ENCODE measurements around the gene PAXX. TPM values are rescaled to one million over a fixed set of nuclear protein-coding genes. Genes with fewer than 3 reads are reported as not detected.
"Not testable (repeated sequence)": the region's sequence is repeated elsewhere in the genome, so short reads cannot be mapped to it uniquely, and the experiment has no call there.

Gene PAXX
- total RNA-seq, 1 donor, result 23.6 TPM

DNA sequence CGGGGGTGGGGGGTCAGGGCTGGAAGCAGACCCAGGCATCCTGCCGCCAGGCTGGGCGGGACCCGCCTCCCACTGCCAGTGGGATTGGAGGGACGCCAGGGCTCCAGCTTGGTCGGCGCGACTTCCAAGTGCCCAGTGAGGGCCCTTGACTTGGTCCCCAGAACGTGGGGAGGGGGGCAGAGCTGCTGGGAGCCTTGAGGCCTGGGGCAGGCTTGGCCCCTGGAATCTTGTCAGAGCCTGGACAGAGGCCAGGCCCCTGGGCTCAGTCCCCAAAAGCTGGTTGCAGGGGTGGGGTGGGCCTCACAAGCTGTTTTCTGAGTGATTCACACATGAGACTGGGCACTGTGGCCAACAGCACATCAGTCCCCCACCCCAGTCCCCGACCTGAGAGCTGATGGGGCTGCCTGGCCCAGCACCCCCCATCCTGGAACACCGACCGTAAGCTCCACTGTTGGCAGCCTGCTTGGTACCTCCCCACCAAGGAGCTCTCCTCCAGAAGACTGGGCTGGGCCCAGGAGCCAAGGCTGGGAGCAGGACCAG lies 3.6 kb downstream of the PAXX start:
- H3K4me3 ChIP-seq (ENCODE audit: low read length), result peak overlapping the region; percentile 2
- peaks cover 77% of the 10 kb centered on the region for H3K4me1 ChIP-seq (ENCODE audit: insufficient read depth, low read length)
- no peaks in the 10 kb centered on the region for H3K27me3 ChIP-seq (ENCODE audit: insufficient read depth, low read length)
- no peaks in the 10 kb centered on the region for H3K9me3 ChIP-seq (ENCODE audit: low read depth, low read length)

GRCh38 chr9:136996361-136997292 lies 4.4 kb downstream of the PAXX start, which contains the start of gene CLIC3:
Gene CLIC3, minus strand, starts transcription at chr9:136996568. Its CDS starts 25 bp downstream, at chr9:136996543.
- Histone ChIP-seq H3K4me1 (ENCODE audit: insufficient read depth, low read length) (peaks cover 79% of the 10 kb centered on the region), H3K4me3 (ENCODE audit: low read length) (peak within 1 kb of the TSS; percentile 2), H3K27me3 (ENCODE audit: insufficient read depth, low read length) (no peaks in the 10 kb centered on the region), H3K9me3 (ENCODE audit: low read depth, low read length) (no peaks in the 10 kb centered on the region)

DNA sequence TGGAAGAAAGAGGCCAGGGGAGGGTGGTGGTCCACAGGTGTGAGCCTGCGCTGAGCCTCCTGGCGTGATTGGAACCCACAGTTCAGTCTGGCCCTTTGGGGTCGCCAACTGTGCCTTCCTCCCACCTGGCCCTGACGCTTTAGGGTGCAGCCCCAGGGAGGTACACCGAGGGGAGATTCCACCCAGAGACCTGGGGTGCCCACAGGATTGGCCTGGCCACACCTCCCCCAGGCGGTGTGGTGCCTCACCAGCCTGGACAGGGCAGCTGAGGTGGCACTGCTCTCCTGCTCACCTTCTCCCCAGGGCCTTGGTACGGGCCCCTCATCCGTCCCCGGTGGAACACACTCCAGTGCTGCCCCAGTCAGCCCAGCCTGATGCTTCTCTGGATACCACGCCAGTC lies 5.1 kb downstream of the PAXX start:
- H3K27me3 ChIP-seq (ENCODE audit: insufficient read depth, low read length), result no peaks in the 10 kb centered on the region
- H3K9me3 ChIP-seq (ENCODE audit: low read depth, low read length), result no peaks in the 10 kb centered on the region
- H3K4me1 ChIP-seq (ENCODE audit: insufficient read depth, low read length), result peaks cover 84% of the 10 kb centered on the region
- H3K4me3 ChIP-seq (ENCODE audit: low read length), result no peak overlapping the region

GRCh38 chr9:136997830-136998234 lies 5.6 kb downstream of the PAXX start:
- Histone ChIP-seq H3K9me3 (ENCODE audit: low read depth, low read length) (no peaks in the 10 kb centered on the region), H3K4me1 (ENCODE audit: insufficient read depth, low read length) (peaks cover 81% of the 10 kb centered on the region), H3K4me3 (ENCODE audit: low read length) (no peak overlapping the region), H3K27me3 (ENCODE audit: insufficient read depth, low read length) (no peaks in the 10 kb centered on the region)

DNA sequence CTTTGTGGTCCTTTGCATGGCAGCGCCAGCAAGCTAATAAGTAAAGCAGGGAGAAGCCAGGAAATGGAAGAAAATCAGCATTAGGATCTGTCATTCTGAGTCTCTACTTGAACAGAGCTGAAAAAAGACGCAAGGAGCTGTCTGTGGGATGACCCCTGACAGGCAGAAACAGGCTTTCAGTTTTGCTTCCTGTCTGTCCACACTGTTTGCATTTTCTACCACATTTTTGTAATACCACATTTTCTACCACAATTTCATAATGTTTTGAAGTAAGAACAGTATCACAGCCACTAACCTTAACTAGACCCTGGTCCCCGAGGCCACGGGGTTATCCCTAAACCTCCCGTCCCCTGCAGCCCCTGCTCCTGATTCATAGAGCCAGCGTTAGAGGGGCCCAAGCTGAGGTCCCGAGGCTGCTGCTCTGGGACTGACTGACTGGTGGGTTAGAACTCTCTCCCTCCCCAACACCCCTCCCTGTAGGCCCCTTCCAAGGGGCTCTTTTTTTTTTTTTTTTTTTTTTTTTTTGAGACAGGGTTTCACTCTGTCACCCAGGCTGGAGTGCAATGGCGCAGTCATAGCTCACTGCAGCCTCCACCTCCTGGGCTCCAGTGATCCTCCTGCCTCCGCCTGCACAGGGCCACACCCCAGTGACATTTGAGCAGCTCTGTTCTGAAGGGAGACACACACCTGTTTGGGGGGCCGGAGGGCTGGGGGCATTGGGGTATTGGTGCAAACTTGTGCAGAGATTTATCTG lies 8.1 kb downstream of the PAXX start:
- H3K9me3 ChIP-seq (ENCODE audit: low read depth, low read length), result no peaks in the 10 kb centered on the region
- no peak overlapping the region for H3K4me3 ChIP-seq (ENCODE audit: low read length)
- H3K4me1 ChIP-seq (ENCODE audit: insufficient read depth, low read length), result peaks cover 64% of the 10 kb centered on the region
- no peaks in the 10 kb centered on the region for H3K27me3 ChIP-seq (ENCODE audit: insufficient read depth, low read length)

DNA sequence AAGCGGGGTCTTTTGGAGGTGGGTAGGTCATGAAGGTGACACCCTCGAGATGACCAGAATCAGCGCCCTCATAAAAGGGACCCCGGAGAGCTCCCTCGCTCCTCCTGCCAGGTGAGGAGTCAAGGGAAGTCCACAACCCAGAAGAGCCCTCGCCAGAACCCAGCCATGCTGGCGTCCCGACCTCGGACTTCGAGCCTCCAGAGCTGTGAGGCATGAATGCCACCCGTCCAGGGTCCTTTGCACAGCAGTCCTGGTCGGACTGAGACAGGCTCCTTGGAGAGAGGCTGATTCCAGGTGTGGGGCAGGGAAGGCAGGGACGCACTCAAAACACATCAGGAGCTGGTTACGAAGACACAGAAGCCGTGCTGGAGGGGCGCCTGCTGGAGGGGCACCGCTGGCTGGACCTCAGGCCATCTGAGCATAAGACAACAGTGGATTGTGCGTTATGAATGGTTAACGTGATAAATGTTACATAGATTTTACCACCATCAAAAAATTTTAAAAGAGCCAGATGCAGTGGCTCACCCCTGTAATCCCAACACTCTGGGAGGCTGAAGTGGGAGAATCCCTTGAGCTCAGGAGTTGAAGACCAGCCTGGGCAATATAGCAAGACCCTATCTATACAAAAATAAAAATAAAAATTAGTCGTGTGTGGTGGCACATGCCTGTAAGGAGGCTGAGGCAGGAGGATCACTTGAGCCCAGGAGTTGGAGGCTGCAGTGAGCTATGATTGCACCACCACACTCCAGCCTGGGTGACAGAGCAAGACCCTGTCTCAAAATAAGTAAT lies 9.8 kb downstream of the PAXX start:
- peaks cover 50% of the 10 kb centered on the region for H3K4me1 ChIP-seq (ENCODE audit: insufficient read depth, low read length)
- no peak overlapping the region for H3K4me3 ChIP-seq (ENCODE audit: low read length)
- no peaks in the 10 kb centered on the region for H3K27me3 ChIP-seq (ENCODE audit: insufficient read depth, low read length)
- no peaks in the 10 kb centered on the region for H3K9me3 ChIP-seq (ENCODE audit: low read depth, low read length)

DNA sequence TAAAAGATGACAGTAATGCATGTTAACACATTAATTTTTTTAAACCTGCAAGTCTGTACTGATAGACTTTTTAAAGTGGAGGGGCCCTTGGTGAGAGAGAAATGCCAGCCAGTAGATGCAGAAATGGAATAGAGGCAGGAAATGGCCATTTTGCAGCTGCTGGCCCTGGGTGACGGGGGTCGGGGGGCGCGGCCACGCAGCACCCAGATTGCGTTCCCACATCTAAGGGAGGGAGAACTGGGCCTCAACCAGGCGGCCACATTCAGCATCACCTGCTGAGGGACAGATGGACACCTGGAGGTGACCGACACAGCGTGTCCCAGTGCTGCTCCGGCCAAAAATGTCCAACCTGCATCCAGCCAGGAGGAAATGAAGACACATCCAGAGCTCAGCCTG lies 10.4 kb downstream of the PAXX start:
- Histone ChIP-seq H3K4me1 (ENCODE audit: insufficient read depth, low read length) (peaks cover 45% of the 10 kb centered on the region), H3K9me3 (ENCODE audit: low read depth, low read length) (no peaks in the 10 kb centered on the region), H3K4me3 (ENCODE audit: low read length) (no peak overlapping the region), H3K27me3 (ENCODE audit: insufficient read depth, low read length) (no peaks in the 10 kb centered on the region)

DNA sequence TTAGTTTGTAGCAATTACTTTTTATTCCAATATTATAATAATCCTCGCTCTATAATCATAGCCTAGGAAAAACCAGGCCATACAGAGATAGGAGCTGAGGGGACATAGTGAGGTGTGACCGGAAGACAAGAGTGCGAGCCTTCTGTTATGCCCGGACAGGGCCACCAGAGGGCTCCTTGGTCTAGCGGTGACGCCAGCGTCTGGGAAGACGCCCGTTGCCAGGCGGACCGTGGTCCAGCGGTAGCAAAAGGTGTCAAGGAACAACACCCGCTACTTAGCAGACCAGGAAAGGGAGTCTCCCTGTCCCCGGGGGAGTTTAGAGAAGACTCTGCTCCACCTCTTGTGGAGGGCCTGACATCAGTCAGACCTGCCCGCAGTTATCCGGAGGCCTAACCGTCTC lies 12.1 kb downstream of the PAXX start:
- H3K9me3 ChIP-seq (ENCODE audit: low read depth, low read length); H3K27me3 ChIP-seq (ENCODE audit: insufficient read depth, low read length); H3K4me3 ChIP-seq (ENCODE audit: low read length): not testable (repeated sequence)
- H3K4me1 ChIP-seq (ENCODE audit: insufficient read depth, low read length), result peaks cover 28% of the 10 kb centered on the region

GRCh38 chr9:137006116-137007003 lies 14.1 kb downstream of the PAXX start:
- H3K27me3 ChIP-seq (ENCODE audit: insufficient read depth, low read length), result no peaks in the 10 kb centered on the region
- H3K4me3 ChIP-seq (ENCODE audit: low read length), result no peak overlapping the region
- H3K9me3 ChIP-seq (ENCODE audit: low read depth, low read length), result no peaks in the 10 kb centered on the region
- peaks cover 8% of the 10 kb centered on the region for H3K4me1 ChIP-seq (ENCODE audit: insufficient read depth, low read length)

- Histone ChIP-seq H3K4me3 (ENCODE audit: low read length) (no peak overlapping the region), H3K4me1 (ENCODE audit: insufficient read depth, low read length) (no peaks in the 10 kb centered on the region)
Measured at GRCh38 chr9:137007108-137007815, 15.0 kb downstream of the PAXX start.

DNA sequence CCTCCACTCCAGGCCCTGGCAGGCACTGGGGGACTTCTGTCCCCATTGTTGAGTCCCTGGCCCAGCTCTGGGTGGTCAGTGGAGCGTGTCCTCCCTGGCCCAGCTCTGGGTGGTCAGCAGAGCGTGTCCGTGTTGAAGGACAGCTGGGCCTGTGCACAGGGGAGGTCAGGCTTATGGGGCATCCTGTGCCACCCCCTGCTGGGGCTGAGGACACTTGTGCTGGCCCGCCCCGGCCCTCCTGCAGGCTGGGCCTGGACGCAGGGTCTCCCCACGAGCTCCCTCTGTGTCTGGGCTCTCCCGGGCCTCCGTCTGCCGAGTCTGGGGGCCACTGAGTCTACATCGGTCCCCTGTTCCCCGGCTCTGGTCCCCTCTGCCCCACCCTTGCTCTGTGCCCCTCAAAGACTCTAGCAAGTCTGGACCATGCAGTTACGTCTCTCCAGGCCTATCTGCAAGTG lies 15.6 kb downstream of the PAXX start:
- no peak overlapping the region for H3K4me3 ChIP-seq (ENCODE audit: low read length)
- no peaks in the 10 kb centered on the region for H3K4me1 ChIP-seq (ENCODE audit: insufficient read depth, low read length)
- H3K9me3 ChIP-seq (ENCODE audit: low read depth, low read length), result no peaks in the 10 kb centered on the region
- H3K27me3 ChIP-seq (ENCODE audit: insufficient read depth, low read length), result no peaks in the 10 kb centered on the region

More at GRCh38 chr9:137007108-137007815, 15.0 kb downstream of the PAXX start:
- Histone ChIP-seq H3K27me3 (ENCODE audit: insufficient read depth, low read length) (no peaks in the 10 kb centered on the region), H3K9me3 (ENCODE audit: low read depth, low read length) (no peaks in the 10 kb centered on the region)

- Histone ChIP-seq H3K27me3 (ENCODE audit: insufficient read depth, low read length) (no peaks in the 10 kb centered on the region), H3K4me3 (ENCODE audit: low read length) (no peak overlapping the region), H3K9me3 (ENCODE audit: low read depth, low read length) (no peaks in the 10 kb centered on the region), H3K4me1 (ENCODE audit: insufficient read depth, low read length) (no peaks in the 10 kb centered on the region)
Measured at GRCh38 chr9:137008312-137008711, 16.1 kb downstream of the PAXX start.

DNA sequence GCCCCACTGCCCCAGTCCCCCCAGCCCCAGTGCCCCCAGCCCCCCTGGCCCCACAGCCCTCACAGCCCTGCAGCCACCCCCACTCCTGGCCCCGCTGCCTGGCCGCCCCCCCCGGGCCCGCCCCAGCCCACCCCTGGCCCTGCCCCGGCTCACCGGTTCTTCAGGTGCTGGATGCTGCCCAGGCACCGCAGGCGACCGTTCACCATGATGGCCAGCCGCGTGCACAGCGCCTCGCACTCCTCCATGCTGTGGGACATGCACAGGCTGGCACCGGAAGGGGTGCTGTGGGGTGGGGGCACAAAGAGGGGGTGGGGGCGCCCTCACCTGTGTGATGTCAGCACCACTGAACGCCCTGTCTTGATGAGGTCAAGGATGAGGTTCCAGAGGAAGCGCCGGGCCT lies 17.0 kb downstream of the PAXX start:
- Histone ChIP-seq H3K27me3 (ENCODE audit: insufficient read depth, low read length) (no peaks in the 10 kb centered on the region), H3K4me1 (ENCODE audit: insufficient read depth, low read length) (no peaks in the 10 kb centered on the region), H3K9me3 (ENCODE audit: low read depth, low read length) (no peaks in the 10 kb centered on the region), H3K4me3 (ENCODE audit: low read length) (no peak overlapping the region)
